Neural progenitor cell (in vitro differentiated cells): Measurements from ENCODE around the gene F13A1. TPM values are rescaled to one million over a fixed set of nuclear protein-coding genes. Genes with fewer than 3 reads are reported as not detected.

Experiments
- DNase-seq: peaks from one replicate; pipeline ENCODE4 v3.0.0-alpha.2; 2016; ENCODE audit warnings: low spot score
- H2AFZ ChIP-seq: fragments of 200-600 bp; sonication (generic); replicated peaks from 2 replicates; pipeline ENCODE4 v1.6.1; 2016; ENCODE audit warnings: antibody characterized with exemption
- H3F3A ChIP-seq: fragments of 200-600 bp; sonication (generic); 2 replicates; pipeline ENCODE4 v1.6.1; 2016; ENCODE audit warnings: antibody characterized with exemption, low read depth
- H3K27ac ChIP-seq: fragments of 200-600 bp; sonication (generic); 2 replicates; pipeline ENCODE4 v1.5.1; 2016; ENCODE audit warnings: mild to moderate bottlenecking
- H3K27me3 ChIP-seq: fragments of 200-600 bp; sonication (generic); 2 replicates; pipeline ENCODE4 v1.6.1; 2016; ENCODE audit warnings: mild to moderate bottlenecking, moderate library complexity
- H3K36me3 ChIP-seq: fragments of 200-600 bp; sonication (generic); 2 replicates; pipeline ENCODE4 v1.5.1; 2016
- H3K4me1 ChIP-seq: fragments of 200-600 bp; sonication (generic); 2 replicates; pipeline ENCODE4 v1.6.1; 2016; ENCODE audit warnings: mixed run types
- H3K4me2 ChIP-seq: fragments of 200-600 bp; sonication (generic); 2 replicates; pipeline ENCODE4 v1.6.1; 2016
- H3K4me3 ChIP-seq: fragments of 200-600 bp; sonication (generic); 2 replicates; pipeline ENCODE4 v1.5.1; 2016
- H3K79me2 ChIP-seq: fragments of 200-600 bp; sonication (generic); 2 replicates; pipeline ENCODE4 v1.6.1; 2016; ENCODE audit warnings: low read depth
- H3K9ac ChIP-seq: fragments of 200-600 bp; sonication (generic); 2 replicates; pipeline ENCODE4 v1.6.1; 2016
- H3K9me3 ChIP-seq: fragments of 200-600 bp; sonication (generic); 2 replicates; pipeline ENCODE4 v1.5.1; 2016; ENCODE audit warnings: low read depth
- H4K20me1 ChIP-seq: fragments of 200-600 bp; sonication (generic); 2 replicates; pipeline ENCODE4 v1.6.1; 2016; ENCODE audit warnings: low read depth
- H3K27ac Mint-ChIP-seq: 3 replicates; pipeline ENCODE4 v1.8.0; 2021; ENCODE audit warnings: mixed read lengths
- H3K27me3 Mint-ChIP-seq: 2 replicates; pipeline ENCODE4 v1.8.0; 2022; ENCODE audit warnings: low read depth, mild to moderate bottlenecking, inconsistent platforms, moderate library complexity, mixed read lengths; ENCODE audit not compliant: insufficient read depth
- H3K36me3 Mint-ChIP-seq: 3 replicates; pipeline ENCODE4 v1.8.0; 2021; ENCODE audit warnings: mixed read lengths
- H3K4me1 Mint-ChIP-seq: 3 replicates; pipeline ENCODE4 v1.8.0; 2021; ENCODE audit warnings: mixed read lengths
- H3K4me3 Mint-ChIP-seq: 3 replicates; pipeline ENCODE4 v1.8.0; 2021; ENCODE audit warnings: mild to moderate bottlenecking, moderate library complexity, mixed read lengths
- H3K9me3 Mint-ChIP-seq: 3 replicates; pipeline ENCODE4 v1.8.0; 2020; ENCODE audit warnings: mixed read lengths
- CTCF ChIP-seq: fragments of 200-600 bp; sonication (generic); IDR thresholded peaks from 2 replicates; pipeline ENCODE4 v1.5.1; 2017; ENCODE audit warnings: antibody characterized with exemption, mild to moderate bottlenecking
- EZH2 ChIP-seq: fragments of 200-600 bp; sonication (generic); IDR thresholded peaks from 2 replicates; pipeline ENCODE4 v1.6.1; 2017; ENCODE audit warnings: antibody characterized with exemption, mild to moderate bottlenecking, moderate library complexity
- EZH2phosphoT487 ChIP-seq: fragments of 200-600 bp; sonication (generic); IDR thresholded peaks from 2 replicates; pipeline ENCODE4 v1.6.1; 2017; ENCODE audit warnings: antibody characterized with exemption
- total RNA-seq: library from RNA; depleted of rRNA; stranded (reverse); fragments of >200 nt; gene quantifications from 2 replicates; pipeline ENCODE4 v1.2.3, GENCODE V29; 2015; ENCODE audit warnings: low replicate concordance

Gene F13A1
- total RNA-seq, 1 donor from 2014 or later = 3.6 TPM

- H3K27ac ChIP-seq = no peak overlapping the region
- no peak overlapping the region for H3K4me3 ChIP-seq
- H2AFZ ChIP-seq = no peak overlapping the region
- H3K4me1 Mint-ChIP-seq = peaks cover 3% of the 10 kb centered on the region
- no peaks in the 10 kb centered on the region for H3K36me3 ChIP-seq
- no peak overlapping the region for H3K4me3 Mint-ChIP-seq
- TF ChIP-seq EZH2 = no peak
- TF ChIP-seq CTCF = no peak
- no peak for TF ChIP-seq EZH2phosphoT487
- peaks cover 15% of the 10 kb centered on the region for H3K4me1 ChIP-seq
- H3K4me2 ChIP-seq = no peak overlapping the region
- H4K20me1 ChIP-seq = no peaks in the 10 kb centered on the region
- no peaks in the 10 kb centered on the region for H3K79me2 ChIP-seq
- H3K9me3 ChIP-seq = no peaks in the 10 kb centered on the region
- no peak overlapping the region for H3K27ac Mint-ChIP-seq
- no peak overlapping the region for H3K9ac ChIP-seq
- no peaks in the 10 kb centered on the region for H3K36me3 Mint-ChIP-seq
- H3K27me3 ChIP-seq = no peaks in the 10 kb centered on the region
- no peak for DNase-seq
- H3F3A ChIP-seq = no peaks in the 10 kb centered on the region
- no peaks in the 10 kb centered on the region for H3K9me3 Mint-ChIP-seq
- peaks cover 2% of the 10 kb centered on the region for H3K27me3 Mint-ChIP-seq
Measured at GRCh38 chr6:6224933-6225486, 95.5 kb downstream of the F13A1 start.

GRCh38 chr6:6221787-6222535 is 98.5 kb downstream of the F13A1 start:
- peaks cover 10% of the 10 kb centered on the region for H3K4me1 Mint-ChIP-seq
- H3K79me2 ChIP-seq = no peaks in the 10 kb centered on the region
- H3K4me1 ChIP-seq = peaks cover 11% of the 10 kb centered on the region
- H3K9me3 ChIP-seq = no peaks in the 10 kb centered on the region
- H3K27me3 Mint-ChIP-seq = no peaks in the 10 kb centered on the region
- no peak overlapping the region for H3K4me2 ChIP-seq
- DNase-seq = peak; percentile 63
- H3F3A ChIP-seq = no peaks in the 10 kb centered on the region
- no peak overlapping the region for H3K4me3 ChIP-seq
- H3K27ac ChIP-seq = no peak overlapping the region
- TF ChIP-seq EZH2 = no peak
- peak; percentile 65 for TF ChIP-seq CTCF
- H3K27ac Mint-ChIP-seq = no peak overlapping the region
- no peaks in the 10 kb centered on the region for H3K9me3 Mint-ChIP-seq
- no peaks in the 10 kb centered on the region for H4K20me1 ChIP-seq
- H3K36me3 ChIP-seq = no peaks in the 10 kb centered on the region
- no peak overlapping the region for H3K9ac ChIP-seq
- no peak overlapping the region for H2AFZ ChIP-seq
- no peaks in the 10 kb centered on the region for H3K27me3 ChIP-seq
- no peak overlapping the region for H3K4me3 Mint-ChIP-seq
- H3K36me3 Mint-ChIP-seq = no peaks in the 10 kb centered on the region

GRCh38 chr6:6220718-6221117 is 99.7 kb downstream of the F13A1 start:
- peaks cover 10% of the 10 kb centered on the region for H3K4me1 Mint-ChIP-seq
- no peaks in the 10 kb centered on the region for H3K27me3 Mint-ChIP-seq
- no peak overlapping the region for H3K4me3 Mint-ChIP-seq
- no peak overlapping the region for H3K27ac Mint-ChIP-seq
- no peak for DNase-seq
- Histone ChIP-seq H3K4me1 (peaks cover 3% of the 10 kb centered on the region), H3K27ac (no peak overlapping the region), H3K79me2 (no peaks in the 10 kb centered on the region), H2AFZ (no peak overlapping the region), H3K27me3 (no peaks in the 10 kb centered on the region), H3K36me3 (no peaks in the 10 kb centered on the region), H3F3A (no peaks in the 10 kb centered on the region), H3K4me3 (no peak overlapping the region), H3K4me2 (no peak overlapping the region), H4K20me1 (no peaks in the 10 kb centered on the region), H3K9me3 (no peaks in the 10 kb centered on the region), H3K9ac (no peak overlapping the region)
- H3K9me3 Mint-ChIP-seq = no peaks in the 10 kb centered on the region
- peak; percentile 45 for TF ChIP-seq CTCF
- TF ChIP-seq EZH2phosphoT487 = no peak
- TF ChIP-seq EZH2 = no peak
- H3K36me3 Mint-ChIP-seq = no peaks in the 10 kb centered on the region
